ENCODE measurements around the gene RAB34. TPM values are rescaled to one million over a fixed set of nuclear protein-coding genes. Genes with fewer than 3 reads are reported as not detected.

Gene RAB34
- total and polyA plus RNA-seq, 7 donors, result 7.8 to 21.0 (median 9.1) TPM

GRCh38 chr17:28698253-28698941, 19.3 kb downstream of the RAB34 start:
- Histone ChIP-seq H3K4me3 (no peak overlapping the region), H3K27me3 (ENCODE audit: insufficient read depth in 3 of 3, low read length in 2 of 3) (no peaks in the 10 kb centered on the region), H3K4me1 (no peaks in the 10 kb centered on the region), H3K9me3 (no peaks in the 10 kb centered on the region), H3K36me3 (ENCODE audit: insufficient read depth in 1 of 2, low read depth in 1 of 2) (peaks cover 32 to 100% of the 10 kb centered on the region in 2 donors), H3K27ac (no peak overlapping the region)
- intact Hi-C loops (cut with DNase I), result no loop called here
- no peak for TF ChIP-seq CTCF (IDR thresholded peaks at IDR 0.05)
- DNase-seq (no peak), ATAC-seq (no peak)
- WGBS, 3 donors, result 93 to 98% (median 94%) methylated on average over 6 of the region's 6 CpGs

DNA sequence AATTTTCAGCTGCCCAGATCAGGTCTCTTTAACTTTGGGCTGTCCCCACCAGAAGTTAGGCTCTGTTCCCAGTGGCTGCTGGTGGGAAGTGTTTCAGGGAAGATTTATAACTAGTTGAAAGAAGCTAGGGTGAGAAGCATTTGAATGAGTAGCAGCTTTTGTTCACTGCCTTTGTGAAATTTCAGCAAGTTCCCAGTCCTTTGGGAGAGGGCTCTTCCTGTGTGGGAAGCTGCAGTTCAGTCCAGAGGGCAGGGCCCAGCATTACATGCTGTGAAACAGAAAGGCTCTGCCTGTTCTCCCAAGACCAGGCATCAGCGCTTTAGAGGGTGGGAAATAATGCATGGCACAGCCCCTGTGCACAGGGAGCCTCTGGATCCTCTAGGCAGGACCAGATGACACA, 23.8 kb downstream of the RAB34 start:
- 93 to 100% (median 95%) methylated on average over 1 of the region's 1 CpG for WGBS, 3 donors
- H3K9me3 ChIP-seq, result no peaks in the 10 kb centered on the region
- ATAC-seq (no peak), DNase-seq (no peak)
- no peaks in the 10 kb centered on the region for H3K27me3 ChIP-seq (ENCODE audit: insufficient read depth in 3 of 3, low read length in 2 of 3)
- H3K4me1 ChIP-seq, result no peaks in the 10 kb centered on the region
- intact Hi-C loops (cut with DNase I), result no loop called here
- no peak for TF ChIP-seq CTCF (IDR thresholded peaks at IDR 0.05)
- no peak overlapping the region for H3K27ac ChIP-seq
- H3K4me3 ChIP-seq, result no peak overlapping the region
- peaks cover 34 to 100% of the 10 kb centered on the region in 2 donors for H3K36me3 ChIP-seq (ENCODE audit: insufficient read depth in 1 of 2, low read depth in 1 of 2)

GRCh38 chr17:28689011-28689410, 28.7 kb downstream of the RAB34 start:
- Histone ChIP-seq H3K27me3 (ENCODE audit: insufficient read depth in 3 of 3, low read length in 2 of 3) (no peaks in the 10 kb centered on the region), H3K4me1 (no peaks in the 10 kb centered on the region), H3K36me3 (ENCODE audit: insufficient read depth in 1 of 2, low read depth in 1 of 2) (peaks cover 32 to 100% of the 10 kb centered on the region in 2 donors), H3K27ac (no peak overlapping the region), H3K9me3 (no peaks in the 10 kb centered on the region), H3K4me3 (no peak overlapping the region)
- ATAC-seq, result no peak
- 96 to 100% (median 97%) methylated on average over 3 of the region's 3 CpGs for WGBS, 3 donors
- DNase-seq, result no peak
- no peak for TF ChIP-seq CTCF (IDR thresholded peaks at IDR 0.05)
- intact Hi-C loops (cut with DNase I), result no loop called here

DNA sequence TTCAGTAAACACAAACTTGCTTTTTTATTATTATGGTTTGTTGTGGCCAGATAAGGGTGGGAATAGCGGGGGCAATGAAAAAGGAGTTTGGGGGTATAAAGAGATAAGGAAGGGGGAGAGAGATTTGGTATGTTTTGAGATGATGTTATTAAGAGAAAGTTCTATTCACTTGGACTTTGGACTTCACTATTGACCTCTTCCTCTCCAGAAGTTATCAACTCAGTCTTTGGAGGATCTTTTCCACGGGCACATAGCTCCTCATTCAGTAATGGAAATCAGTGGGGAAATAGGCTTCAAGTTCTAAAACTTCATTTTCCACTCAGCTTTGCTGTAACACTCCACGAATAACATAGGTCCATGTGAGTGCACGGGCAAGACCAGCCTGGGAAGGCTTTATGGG, 29.2 kb downstream of the RAB34 start:
- Histone ChIP-seq H3K9me3 (no peaks in the 10 kb centered on the region), H3K4me1 (no peaks in the 10 kb centered on the region), H3K36me3 (ENCODE audit: insufficient read depth in 1 of 2, low read depth in 1 of 2) (peaks cover 28 to 100% of the 10 kb centered on the region in 2 donors), H3K27ac (no peak overlapping the region), H3K27me3 (ENCODE audit: insufficient read depth in 3 of 3, low read length in 2 of 3) (no peaks in the 10 kb centered on the region), H3K4me3 (no peak overlapping the region)
- DNase-seq (no peak), ATAC-seq (no peak)
- no peak for TF ChIP-seq CTCF (IDR thresholded peaks at IDR 0.05)
- intact Hi-C loops (cut with DNase I), result no loop called here
- 96% methylated on average over 4 of the region's 4 CpGs for WGBS, 3 donors

DNA sequence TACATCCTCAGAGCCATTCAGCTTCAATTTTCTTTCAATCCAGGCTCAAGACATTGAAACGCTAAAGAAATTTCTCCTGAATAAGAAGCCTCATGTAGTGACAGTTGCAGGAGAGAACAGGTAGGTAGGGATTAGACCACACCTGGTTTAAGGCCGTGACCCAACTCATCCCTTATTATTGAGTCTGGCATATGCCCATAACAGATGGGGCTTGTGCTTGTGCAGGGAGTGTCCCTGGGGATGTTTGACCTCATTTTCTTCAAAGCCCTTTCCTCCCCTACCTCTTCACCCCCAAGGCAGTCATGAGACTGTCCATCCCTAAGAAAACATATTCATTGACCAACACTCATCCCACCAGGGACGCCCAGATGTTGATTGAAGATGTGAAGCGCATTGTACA, 31.4 kb downstream of the RAB34 start:
- Histone ChIP-seq H3K27me3 (ENCODE audit: insufficient read depth in 3 of 3, low read length in 2 of 3) (no peaks in the 10 kb centered on the region), H3K27ac (no peak overlapping the region), H3K9me3 (no peaks in the 10 kb centered on the region), H3K4me3 (no peak overlapping the region), H3K36me3 (ENCODE audit: insufficient read depth in 1 of 2, low read depth in 1 of 2) (peaks cover 40 to 100% of the 10 kb centered on the region in 2 donors), H3K4me1 (no peaks in the 10 kb centered on the region)
- intact Hi-C loops (cut with DNase I), result no loop called here
- WGBS, 3 donors, result 78 to 85% (median 81%) methylated on average over 4 of the region's 4 CpGs
- ATAC-seq (no peak), DNase-seq (no peak)
- no peak for TF ChIP-seq CTCF (IDR thresholded peaks at IDR 0.05)

All from psoas muscle (tissue), 8 donors.